DMS153 treated with DMSO at 0.1 percent for 48 hours (cell line): ENCODE data around the gene DNM2.
"Not testable (repeated sequence)": the region's sequence is repeated elsewhere in the genome, so short reads cannot be mapped to it uniquely, and the experiment has no call there.

ENCODE experiments used
- DNase-seq: peaks from one replicate; lab custom pipeline; 2025; ENCODE audit not compliant: unreplicated experiment; lab: John Stamatoyannopoulos, UW

The DNM2 gene

GRCh38 chr19:10858204-10858828 lies 140.4 kb downstream of the DNM2 start:
- DNase-seq = no peak

GRCh38 chr19:10861103-10861651 lies 143.3 kb downstream of the DNM2 start:
- no peak for DNase-seq

- DNase-seq = no peak
Measured at GRCh38 chr19:10862561-10863106, 144.8 kb downstream of the DNM2 start.

- DNase-seq = no peak
Measured at GRCh38 chr19:10863107-10863717, 145.3 kb downstream of the DNM2 start.

GRCh38 chr19:10864538-10864899 lies 146.6 kb downstream of the DNM2 start:
- peak; percentile 68 for DNase-seq

GRCh38 chr19:10866495-10866894 lies 148.6 kb downstream of the DNM2 start:
- DNase-seq = no peak

GRCh38 chr19:10868872-10869547 lies 151.1 kb downstream of the DNM2 start:
- DNase-seq = no peak

- not testable (repeated sequence) for DNase-seq
Measured at GRCh38 chr19:10869872-10870311, 152.0 kb downstream of the DNM2 start.

GRCh38 chr19:10870501-10870954 lies 152.6 kb downstream of the DNM2 start:
- no peak for DNase-seq

- DNase-seq = peak; percentile 99
Measured at GRCh38 chr19:10870955-10871603, 153.2 kb downstream of the DNM2 start, which contains the start of gene CARM1. Gene CARM1, plus strand, starts transcription at chr19:10871553. Its CDS starts 150 bp downstream, at chr19:10871703.

- no peak for DNase-seq
Measured at GRCh38 chr19:10871711-10872545, 154.0 kb downstream of the DNM2 start.

- no peak for DNase-seq
Measured at GRCh38 chr19:10872546-10873107, 154.7 kb downstream of the DNM2 start.

GRCh38 chr19:10874024-10874423 lies 156.1 kb downstream of the DNM2 start:
- no peak for DNase-seq

GRCh38 chr19:10876459-10877240 lies 158.8 kb downstream of the DNM2 start:
- no peak for DNase-seq

- not testable (repeated sequence) for DNase-seq
Measured at GRCh38 chr19:10877608-10878007, 159.7 kb downstream of the DNM2 start.

GRCh38 chr19:10878253-10878652 lies 160.4 kb downstream of the DNM2 start:
- DNase-seq = no peak
